GM12864 (cell line): ENCODE results near the gene SETD5.

ENCODE experiments used
- DNase-seq: peaks from one replicate; pipeline ENCODE4 v3.0.0-alpha.2; 2011; ENCODE audit warnings: low read depth
- H3K4me3 ChIP-seq: 2 replicates; pipeline ENCODE4 v1.5.1; 2011; ENCODE audit warnings: mild to moderate bottlenecking, low read depth, low read length, control low read depth
- CTCF ChIP-seq: IDR thresholded peaks from 2 replicates; pipeline ENCODE4 v1.5.1; 2011; ENCODE audit warnings: low read depth, mild to moderate bottlenecking, moderate library complexity, low read length, control low read depth, inconsistent platforms; ENCODE audit errors: missing control alignments

SETD5 gene

GRCh38 chr3:9402410-9403228 lies 5.2 kb downstream of the SETD5 start:
- no peak for DNase-seq
- H3K4me3 ChIP-seq = no peak overlapping the region
- no peak for TF ChIP-seq CTCF

- no peak overlapping the region for H3K4me3 ChIP-seq
- DNase-seq = no peak
- no peak for TF ChIP-seq CTCF
Measured at GRCh38 chr3:9403463-9403862, 6.0 kb downstream of the SETD5 start.

- no peak overlapping the region for H3K4me3 ChIP-seq
- TF ChIP-seq CTCF = peak; percentile 29
Measured at GRCh38 chr3:9404680-9405079, 7.3 kb downstream of the SETD5 start.

GRCh38 chr3:9405756-9406155 lies 8.3 kb downstream of the SETD5 start:
- no peak for DNase-seq
- no peak overlapping the region for H3K4me3 ChIP-seq

More at GRCh38 chr3:9404680-9405079, 7.3 kb downstream of the SETD5 start:
- no peak for DNase-seq

GRCh38 chr3:9406856-9407626 lies 9.6 kb downstream of the SETD5 start:
- no peak overlapping the region for H3K4me3 ChIP-seq
- no peak for TF ChIP-seq CTCF
- DNase-seq = no peak

More at GRCh38 chr3:9405756-9406155, 8.3 kb downstream of the SETD5 start:
- TF ChIP-seq CTCF = no peak

GRCh38 chr3:9408061-9408460 lies 10.6 kb downstream of the SETD5 start:
- no peak for DNase-seq
- no peak for TF ChIP-seq CTCF
- no peak overlapping the region for H3K4me3 ChIP-seq
